ENCODE results near the gene HOXD8.

HOXD8 gene

DNA sequence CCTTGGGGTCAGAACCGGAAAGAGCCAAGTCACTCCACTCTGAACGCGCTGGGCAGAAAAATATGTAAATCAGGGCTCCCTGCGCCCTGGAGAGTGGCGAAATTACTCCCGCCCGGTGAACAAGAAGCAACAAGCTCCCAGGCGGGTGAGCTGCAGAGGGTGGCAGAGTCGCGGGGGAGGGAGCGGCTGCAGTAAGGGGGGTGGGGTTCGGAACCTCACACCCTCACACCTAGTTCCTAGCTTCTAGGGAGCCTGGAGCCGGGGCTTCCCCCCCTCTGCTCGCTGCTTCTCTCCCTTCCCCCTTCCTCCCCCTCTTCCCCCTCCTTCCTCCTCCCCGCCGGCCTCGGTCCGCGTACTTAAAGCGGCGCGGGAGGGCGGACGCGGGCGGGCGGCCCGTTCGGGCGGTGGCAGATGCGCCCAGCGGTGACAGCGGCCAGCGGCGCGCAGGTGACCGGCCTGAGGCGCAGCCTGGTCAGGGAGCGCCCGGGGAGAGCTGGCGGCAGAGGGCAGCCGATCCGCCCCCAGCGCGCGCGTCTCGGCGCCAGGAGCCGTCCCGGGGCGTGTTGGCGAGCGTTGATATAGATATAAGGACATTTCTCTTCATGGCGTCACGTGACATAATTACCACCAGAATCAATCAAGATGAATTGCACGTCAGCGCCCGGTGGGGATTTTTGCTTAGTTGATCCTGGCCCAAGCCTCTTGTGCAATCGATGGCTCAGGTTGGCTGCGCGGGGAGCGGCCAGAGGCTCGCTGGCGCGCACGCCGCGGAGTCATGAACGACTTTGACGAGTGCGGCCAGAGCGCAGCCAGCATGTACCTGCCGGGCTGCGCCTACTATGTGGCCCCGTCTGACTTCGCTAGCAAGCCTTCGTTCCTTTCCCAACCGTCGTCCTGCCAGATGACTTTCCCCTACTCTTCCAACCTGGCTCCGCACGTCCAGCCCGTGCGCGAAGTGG is 22.6 kb upstream of the HOXD8 start, which contains the start of gene HOXD11 (continued):
- TF ChIP-seq, protein P1, sequence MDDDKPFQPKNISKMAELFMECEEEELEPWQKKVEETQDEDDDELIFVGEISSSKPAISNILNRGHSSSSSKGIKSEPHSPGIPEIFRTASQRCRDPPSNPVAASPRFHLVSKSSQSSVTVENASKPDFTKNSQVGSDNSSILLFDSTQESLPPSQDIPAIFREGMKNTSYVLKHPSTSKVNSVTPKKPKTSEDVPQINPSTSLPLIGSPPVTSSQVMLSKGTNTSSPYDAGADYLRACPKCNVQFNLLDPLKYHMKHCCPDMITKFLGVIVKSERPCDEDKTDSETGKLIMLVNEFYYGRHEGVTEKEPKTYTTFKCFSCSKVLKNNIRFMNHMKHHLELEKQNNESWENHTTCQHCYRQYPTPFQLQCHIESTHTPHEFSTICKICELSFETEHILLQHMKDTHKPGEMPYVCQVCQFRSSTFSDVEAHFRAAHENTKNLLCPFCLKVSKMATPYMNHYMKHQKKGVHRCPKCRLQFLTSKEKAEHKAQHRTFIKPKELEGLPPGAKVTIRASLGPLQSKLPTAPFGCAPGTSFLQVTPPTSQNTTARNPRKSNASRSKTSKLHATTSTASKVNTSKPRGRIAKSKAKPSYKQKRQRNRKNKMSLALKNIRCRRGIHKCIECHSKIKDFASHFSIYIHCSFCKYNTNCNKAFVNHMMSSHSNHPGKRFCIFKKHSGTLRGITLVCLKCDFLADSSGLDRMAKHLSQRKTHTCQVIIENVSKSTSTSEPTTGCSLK (tag by site-specific recombination; IDR thresholded peaks at IDR 0.05): no peak
- TF ChIP-seq ZBTB20 (tag by site-specific recombination; IDR thresholded peaks at IDR 0.05): peak; percentile 42; the same call in 1 of the 2 replicates
- no peak for TF ChIP-seq ZNF248 (tag by site-specific recombination; IDR thresholded peaks at IDR 0.05)
- no peak for TF ChIP-seq ZNF239 (tag by site-specific recombination; IDR thresholded peaks at IDR 0.05)
- no peak for TF ChIP-seq ZNF530 (tag by site-specific recombination; IDR thresholded peaks at IDR 0.05; ENCODE audit: low read depth)
- TF ChIP-seq ZNF76 (tag by site-specific recombination; IDR thresholded peaks at IDR 0.05; ENCODE audit: borderline replicate concordance, low read depth): no peak
- no peak for TF ChIP-seq BCL6B (tag by site-specific recombination; IDR thresholded peaks at IDR 0.05)

DNA sequence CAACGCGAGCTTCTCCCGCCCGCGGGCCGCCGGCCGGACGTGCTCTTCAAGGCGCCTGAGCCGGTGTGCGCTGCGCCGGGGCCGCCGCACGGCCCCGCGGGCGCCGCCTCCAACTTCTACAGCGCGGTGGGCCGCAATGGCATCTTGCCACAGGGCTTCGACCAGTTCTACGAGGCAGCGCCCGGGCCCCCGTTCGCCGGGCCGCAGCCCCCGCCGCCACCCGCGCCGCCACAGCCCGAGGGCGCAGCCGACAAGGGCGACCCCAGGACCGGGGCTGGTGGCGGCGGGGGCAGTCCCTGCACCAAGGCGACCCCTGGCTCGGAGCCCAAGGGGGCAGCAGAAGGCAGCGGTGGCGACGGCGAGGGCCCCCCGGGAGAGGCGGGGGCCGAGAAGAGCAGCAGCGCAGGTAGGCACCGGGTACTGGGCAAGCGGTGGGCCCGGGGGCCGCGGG is 21.7 kb upstream of the HOXD8 start:
- TF ChIP-seq ZNF449 (tag by site-specific recombination; IDR thresholded peaks at IDR 0.05): no peak
- no peak for TF ChIP-seq ZNF660 (tag by site-specific recombination; IDR thresholded peaks at IDR 0.05)
- no peak for TF ChIP-seq KLF10 (tag by site-specific recombination; IDR thresholded peaks at IDR 0.05)
- no peak for TF ChIP-seq ZIC2 (tag by site-specific recombination; IDR thresholded peaks at IDR 0.05)
- TF ChIP-seq REST (tag by site-specific recombination; IDR thresholded peaks at IDR 0.05): no peak
- no peak for TF ChIP-seq FEZF1 (tag by site-specific recombination; IDR thresholded peaks at IDR 0.05)
- no peak for TF ChIP-seq ZNF792 (tag by site-specific recombination; IDR thresholded peaks at IDR 0.05)
- TF ChIP-seq, protein P2, sequence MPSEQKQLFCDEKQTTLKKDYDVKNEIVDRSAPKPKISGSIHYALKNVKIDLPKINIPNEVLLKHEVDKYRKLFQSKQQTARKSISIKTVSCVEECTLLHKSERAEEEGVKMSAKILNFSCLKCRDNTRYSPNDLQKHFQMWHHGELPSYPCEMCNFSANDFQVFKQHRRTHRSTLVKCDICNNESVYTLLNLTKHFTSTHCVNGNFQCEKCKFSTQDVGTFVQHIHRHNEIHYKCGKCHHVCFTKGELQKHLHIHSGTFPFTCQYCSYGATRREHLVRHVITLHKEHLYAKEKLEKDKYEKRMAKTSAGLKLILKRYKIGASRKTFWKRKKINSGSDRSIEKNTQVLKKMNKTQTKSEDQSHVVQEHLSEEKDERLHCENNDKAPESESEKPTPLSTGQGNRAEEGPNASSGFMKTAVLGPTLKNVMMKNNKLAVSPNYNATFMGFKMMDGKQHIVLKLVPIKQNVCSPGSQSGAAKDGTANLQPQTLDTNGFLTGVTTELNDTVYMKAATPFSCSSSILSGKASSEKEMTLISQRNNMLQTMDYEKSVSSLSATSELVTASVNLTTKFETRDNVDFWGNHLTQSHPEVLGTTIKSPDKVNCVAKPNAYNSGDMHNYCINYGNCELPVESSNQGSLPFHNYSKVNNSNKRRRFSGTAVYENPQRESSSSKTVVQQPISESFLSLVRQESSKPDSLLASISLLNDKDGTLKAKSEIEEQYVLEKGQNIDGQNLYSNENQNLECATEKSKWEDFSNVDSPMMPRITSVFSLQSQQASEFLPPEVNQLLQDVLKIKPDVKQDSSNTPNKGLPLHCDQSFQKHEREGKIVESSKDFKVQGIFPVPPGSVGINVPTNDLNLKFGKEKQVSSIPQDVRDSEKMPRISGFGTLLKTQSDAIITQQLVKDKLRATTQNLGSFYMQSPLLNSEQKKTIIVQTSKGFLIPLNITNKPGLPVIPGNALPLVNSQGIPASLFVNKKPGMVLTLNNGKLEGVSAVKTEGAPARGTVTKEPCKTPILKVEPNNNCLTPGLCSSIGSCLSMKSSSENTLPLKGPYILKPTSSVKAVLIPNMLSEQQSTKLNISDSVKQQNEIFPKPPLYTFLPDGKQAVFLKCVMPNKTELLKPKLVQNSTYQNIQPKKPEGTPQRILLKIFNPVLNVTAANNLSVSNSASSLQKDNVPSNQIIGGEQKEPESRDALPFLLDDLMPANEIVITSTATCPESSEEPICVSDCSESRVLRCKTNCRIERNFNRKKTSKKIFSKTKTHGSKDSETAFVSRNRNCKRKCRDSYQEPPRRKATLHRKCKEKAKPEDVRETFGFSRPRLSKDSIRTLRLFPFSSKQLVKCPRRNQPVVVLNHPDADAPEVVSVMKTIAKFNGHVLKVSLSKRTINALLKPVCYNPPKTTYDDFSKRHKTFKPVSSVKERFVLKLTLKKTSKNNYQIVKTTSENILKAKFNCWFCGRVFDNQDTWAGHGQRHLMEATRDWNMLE (tag by site-specific recombination; conservative IDR thresholded peaks at IDR 0.05; ENCODE audit: low read depth): no peak
- H3K4me3 ChIP-seq (ENCODE audit: low read depth, low read length): peak overlapping the region; percentile 74
- H3K36me3 ChIP-seq (ENCODE audit: control insufficient read depth in 2 of 2, insufficient read depth in 1 of 2, low read length in 2 of 2): peaks cover 12 to 40% of the 10 kb centered on the region in 2 experiments
- ChIA-PET POLR2A (interaction anchor here (0.6 to 4.2 kb wide), 6 partner anchors 10 to 1495 kb away, joined by 3 to 75 read pairs (median 4); partner anchors contain the start of gene HOXD13), CTCF (interaction anchor here (1.2 kb wide), 1 partner anchor 19 kb away, joined by 7 read pairs; no protein-coding TSS in a partner anchor)
- peak overlapping the region; percentile 100 for H3K27ac ChIP-seq (ENCODE audit: extremely low read depth, low read depth, low read length)
- no peaks in the 10 kb centered on the region for H3K9me3 ChIP-seq (ENCODE audit: control insufficient read depth, insufficient read depth, low read depth, low read length)
- peaks cover 6% of the 10 kb centered on the region; the same call in 1 of the 2 replicates for H3K4me1 ChIP-seq (ENCODE audit: control insufficient read depth, insufficient read depth, low read length)
